CD4-positive, alpha-beta T cell (primary cell): ENCODE data around the gene RMND5A. TPM values are rescaled to one million over a fixed set of nuclear protein-coding genes. Genes with fewer than 3 reads are reported as not detected.

Source experiments
- ATAC-seq: fragments of 200-7000 bp; cut with Tn5 transposase; one replicate; pipeline ENCODE4 v1.10.0; 2022; ENCODE audit warnings: mild to moderate bottlenecking; ENCODE audit not compliant: poor library complexity
- CTCF ChIA-PET: fragments of 350-600 bp; sonication (Branson Sonifier 250); formaldehyde crosslinking; loops from one replicate; lab custom pipeline; 2021; ENCODE audit warnings: antibody characterized with exemption, inconsistent platforms; lab: Charles Lee
- POLR2A ChIA-PET: fragments of 350-600 bp; sonication (Branson Sonifier 250); formaldehyde crosslinking; loops from one replicate; lab custom pipeline; 2021; ENCODE audit warnings: antibody characterized with exemption, inconsistent platforms; lab: Charles Lee
- DNase-seq, 14 experiments: peaks; one replicate each; pipeline ENCODE4 v3.0.0-alpha.2; 2013 to 2020; ENCODE audit warnings: mixed read lengths in 2 of 14
- H3K27ac ChIP-seq, 2 donors: one replicate each; pipeline versions ENCODE4 v1.5.1 to v1.7.0; 2013; ENCODE audit warnings: low read length in 2 of 2, low read depth in 1 of 2, mild to moderate bottlenecking in 1 of 2
- H3K27me3 ChIP-seq, 2 experiments: 1 replicate in 1 of 2; 2 replicates in 1 of 2; pipeline versions ENCODE4 v1.6.1 to v1.7.0; 2013; ENCODE audit warnings: low read length in 2 of 2, control low read depth in 1 of 2, mild to moderate bottlenecking in 1 of 2, moderate library complexity in 1 of 2; ENCODE audit not compliant: insufficient read depth in 2 of 2, control insufficient read depth in 1 of 2
- H3K36me3 ChIP-seq: one replicate; pipeline ENCODE4 v1.6.1; 2013; ENCODE audit warnings: low read length, control low read depth; ENCODE audit not compliant: insufficient read depth
- H3K4me1 ChIP-seq: one replicate; pipeline ENCODE4 v1.6.1; 2013; ENCODE audit warnings: low read length, control low read depth; ENCODE audit not compliant: insufficient read depth
- H3K4me3 ChIP-seq: one replicate; pipeline ENCODE4 v1.5.1; 2013; ENCODE audit warnings: mild to moderate bottlenecking, low read length, moderate library complexity
- H3K9me3 ChIP-seq, 2 experiments: 1 replicate in 1 of 2; 2 replicates in 1 of 2; pipeline versions ENCODE4 v1.6.1 to v1.7.0; 2013; ENCODE audit warnings: low read length in 2 of 2, mild to moderate bottlenecking in 2 of 2, control low read depth in 1 of 2, moderate library complexity in 1 of 2; ENCODE audit not compliant: control insufficient read depth in 1 of 2, insufficient read depth in 1 of 2
- H3K27ac Mint-ChIP-seq: one replicate; pipeline ENCODE4 v1.8.0; 2020; ENCODE audit warnings: mixed read lengths
- H3K27me3 Mint-ChIP-seq: one replicate; pipeline ENCODE4 v1.8.0; 2021; ENCODE audit warnings: mixed read lengths
- H3K36me3 Mint-ChIP-seq: one replicate; pipeline ENCODE4 v1.8.0; 2021; ENCODE audit warnings: low read depth, mixed read lengths
- H3K4me1 Mint-ChIP-seq: one replicate; pipeline ENCODE4 v1.8.0; 2021; ENCODE audit warnings: low read depth, mixed read lengths
- H3K4me3 Mint-ChIP-seq: one replicate; pipeline ENCODE4 v1.8.0; 2020; ENCODE audit warnings: mild to moderate bottlenecking, mixed read lengths
- H3K9me3 Mint-ChIP-seq: one replicate; pipeline ENCODE4 v1.8.0; 2020; ENCODE audit warnings: mixed read lengths
- CTCF ChIP-seq: fragments of 200-600 bp; IDR thresholded peaks from one replicate; pipeline ENCODE4 v1.8.0; 2022; ENCODE audit warnings: antibody characterized with exemption, mild to moderate bottlenecking
- intact Hi-C, 2 experiments: fragments of 100-400 bp; cut with DNase I in 1 of 2; cut with micrococcal nuclease in 1 of 2; formaldehyde crosslinking; loops; one replicate each; pipeline versions ENCODE4 v1.15.1 to v1.9.0; 2023 to 2025; cut with DNase I, micrococcal nuclease
- total RNA-seq, 174 experiments: library from RNA in 2 of 174; stranded (reverse) in 2 of 174; gene quantifications; one replicate each; pipeline ENCODE4 v1.2.3 and lab custom pipeline; 2021 to 2026

RMND5A gene
- total RNA-seq, 2 experiments from 2014 or later: 20.5 to 21.4 TPM

GRCh38 chr2:86673011-86673410 is 47.1 kb upstream of the RMND5A start:
- POLR2A ChIA-PET: no interaction called here
- no peak overlapping the region for H3K4me3 Mint-ChIP-seq
- no peak overlapping the region for H3K4me3 ChIP-seq
- no peak overlapping the region for H3K27ac Mint-ChIP-seq
- no peak for DNase-seq
- CTCF ChIA-PET: no interaction called here
- H3K36me3 Mint-ChIP-seq: no peaks in the 10 kb centered on the region
- no peak overlapping the region for H3K27ac ChIP-seq
- ATAC-seq: no peak
- intact Hi-C loops: loop anchor here in 1 of 2 experiments (10.0 kb wide), 1 partner anchor 158 kb away; no protein-coding TSS in a partner anchor
- H3K27me3 Mint-ChIP-seq: no peaks in the 10 kb centered on the region
- no peaks in the 10 kb centered on the region for H3K9me3 ChIP-seq
- H3K36me3 ChIP-seq: no peaks in the 10 kb centered on the region
- H3K4me1 Mint-ChIP-seq: no peaks in the 10 kb centered on the region
- TF ChIP-seq CTCF: no peak
- H3K9me3 Mint-ChIP-seq: no peaks in the 10 kb centered on the region
- H3K4me1 ChIP-seq: no peaks in the 10 kb centered on the region
- no peaks in the 10 kb centered on the region for H3K27me3 ChIP-seq

- H3K36me3 ChIP-seq: no peaks in the 10 kb centered on the region
- intact Hi-C loops: loop anchor here (2.0 to 10.0 kb wide), 2 partner anchors 155 to 159 kb away; no protein-coding TSS in a partner anchor
- DNase-seq: no peak
- no peaks in the 10 kb centered on the region for H3K27me3 Mint-ChIP-seq
- TF ChIP-seq CTCF: no peak
- H3K4me3 ChIP-seq: no peak overlapping the region
- H3K9me3 ChIP-seq: no peaks in the 10 kb centered on the region
- H3K9me3 Mint-ChIP-seq: no peaks in the 10 kb centered on the region
- H3K27ac ChIP-seq: no peak overlapping the region
- H3K27ac Mint-ChIP-seq: no peak overlapping the region
- H3K27me3 ChIP-seq: no peaks in the 10 kb centered on the region
- H3K4me1 ChIP-seq: no peaks in the 10 kb centered on the region
- CTCF ChIA-PET: interaction anchor here (1.4 kb wide), 1 partner anchor 156 kb away, joined by 4 read pairs; no protein-coding TSS in a partner anchor
- POLR2A ChIA-PET: interaction anchor here (1.0 kb wide), 1 partner anchor 156 kb away, joined by 3 read pairs; no protein-coding TSS in a partner anchor
- H3K36me3 Mint-ChIP-seq: no peaks in the 10 kb centered on the region
- no peaks in the 10 kb centered on the region for H3K4me1 Mint-ChIP-seq
- no peak overlapping the region for H3K4me3 Mint-ChIP-seq
- ATAC-seq: no peak
Observed at GRCh38 chr2:86673986-86674670, 46.0 kb upstream of the RMND5A start.

GRCh38 chr2:86675104-86675503 is 45.0 kb upstream of the RMND5A start:
- H3K9me3 Mint-ChIP-seq: no peaks in the 10 kb centered on the region
- no peaks in the 10 kb centered on the region for H3K4me1 Mint-ChIP-seq
- H3K36me3 ChIP-seq: no peaks in the 10 kb centered on the region
- H3K36me3 Mint-ChIP-seq: no peaks in the 10 kb centered on the region
- H3K27ac ChIP-seq: no peak overlapping the region
- no peaks in the 10 kb centered on the region for H3K4me1 ChIP-seq
- CTCF ChIA-PET: interaction anchor here (1.4 kb wide), 1 partner anchor 157 kb away, joined by 4 read pairs; no protein-coding TSS in a partner anchor
- POLR2A ChIA-PET: interaction anchor here (1.0 kb wide), 1 partner anchor 157 kb away, joined by 3 read pairs; no protein-coding TSS in a partner anchor
- H3K27ac Mint-ChIP-seq: no peak overlapping the region
- no peak for TF ChIP-seq CTCF
- H3K27me3 ChIP-seq: no peaks in the 10 kb centered on the region
- no peaks in the 10 kb centered on the region for H3K27me3 Mint-ChIP-seq
- DNase-seq: no peak
- H3K9me3 ChIP-seq: no peaks in the 10 kb centered on the region
- H3K4me3 Mint-ChIP-seq: no peak overlapping the region
- intact Hi-C loops: loop anchor here (2.0 to 10.0 kb wide), 2 partner anchors 156 to 160 kb away; no protein-coding TSS in a partner anchor
- ATAC-seq: no peak
- H3K4me3 ChIP-seq: no peak overlapping the region
